K562 (cell line): ENCODE measurements around the gene SEMA5A. TPM values are rescaled to one million over a fixed set of nuclear protein-coding genes. Genes with fewer than 3 reads are reported as not detected.

ENCODE experiments used
- ATAC-seq: fragments of 200-7000 bp; cut with Tn5 transposase; 3 replicates; pipeline ENCODE4 v1.9.1; 2020; ENCODE audit warnings: moderate library complexity
- BruUV-seq: library from RNA; stranded (reverse); fragments of 400-500 nt; replicated peaks from 2 replicates; lab custom pipeline; 2021; lab: Mats Ljungman, UMichigan
- CTCF ChIA-PET: fragments of 300-600 bp; formaldehyde crosslinking; extraction: SDS; loops from one replicate; lab custom pipeline; 2021; ENCODE audit warnings: low intra/inter-chr PET ratio; lab: Yijun Ruan, JAX
- POLR2A ChIA-PET: fragments of 300-600, 350-650 bp; sonication (Branson Sonifier 250); formaldehyde crosslinking; extraction: SDS; loops from one replicate; lab custom pipeline; 2021; ENCODE audit warnings: antibody characterized with exemption, inconsistent platforms; lab: Yijun Ruan, JAX
- DNase-seq, 4 experiments: peaks; one replicate each; pipeline versions ENCODE4 v3.0.0 to v3.0.0-alpha.2; 2011 to 2018; ENCODE audit warnings: low spot score in 3 of 4, mixed read lengths in 3 of 4; ENCODE audit errors: extremely low read depth in 1 of 4
- FAIRE-seq: peaks from 2 replicates; lab custom pipeline; 2011; peaks lifted over from hg19 to GRCh38; lab: Jason Lieb, UNC
- H2AFZ ChIP-seq: 2 replicates; pipeline ENCODE4 v1.6.0; 2011; ENCODE audit warnings: low read depth, low read length, control low read depth, inconsistent platforms
- H3K27ac ChIP-seq: fragments of 200-600 bp; 3 replicates; pipeline ENCODE4 v1.8.0; 2011; ENCODE audit warnings: low read depth, mild to moderate bottlenecking, control low read depth, inconsistent platforms, low read length, moderate library complexity, mixed read lengths; ENCODE audit errors: extremely low read depth
- H3K27me3 ChIP-seq, 2 experiments: fragments of 300-600 bp in 1 of 2; 2 replicates in 1 of 2; 3 replicates in 1 of 2; pipeline versions ENCODE4 v1.6.0 to v1.8.0; 2011; ENCODE audit warnings: inconsistent platforms in 2 of 2, low read length in 2 of 2, mild to moderate bottlenecking in 1 of 2, mixed read lengths in 1 of 2, moderate library complexity in 1 of 2; ENCODE audit not compliant: control insufficient read depth in 2 of 2, insufficient read depth in 2 of 2
- H3K36me3 ChIP-seq: fragments of 300-600 bp; 3 replicates; pipeline ENCODE4 v1.8.0; 2011; ENCODE audit warnings: mild to moderate bottlenecking, low read length, inconsistent platforms; ENCODE audit not compliant: control insufficient read depth, insufficient read depth
- H3K4me1 ChIP-seq, 2 experiments: fragments of 200-600 bp in 1 of 2; replicated peaks in 1 of 2; 2 replicates in 1 of 2; 3 replicates in 1 of 2; pipeline versions ENCODE4 v1.5.1 to v1.8.0; 2011; ENCODE audit warnings: inconsistent platforms in 2 of 2, low read length in 2 of 2, mild to moderate bottlenecking in 1 of 2, mixed read lengths in 1 of 2, moderate library complexity in 1 of 2; ENCODE audit not compliant: control insufficient read depth in 2 of 2, insufficient read depth in 2 of 2
- H3K4me2 ChIP-seq: 2 replicates; pipeline ENCODE4 v1.6.1; 2011; ENCODE audit warnings: low read length, control low read depth, inconsistent platforms, mixed read lengths; ENCODE audit not compliant: insufficient read depth
- H3K4me3 ChIP-seq: fragments of 200-600 bp; sonication (generic), shearing (Covaris generic); 2 replicates; pipeline ENCODE4 v1.5.1; 2016; ENCODE audit warnings: control low read depth, inconsistent platforms
- H3K79me2 ChIP-seq: fragments of 200-600 bp; 3 replicates; pipeline ENCODE4 v1.8.0; 2011; ENCODE audit warnings: low read length, inconsistent platforms; ENCODE audit not compliant: control insufficient read depth, insufficient read depth
- H3K9ac ChIP-seq, 2 experiments: 2 replicates each; pipeline versions ENCODE4 v1.6.0 to v1.6.1; 2011; ENCODE audit warnings: low read depth in 2 of 2, low read length in 2 of 2, control low read depth in 1 of 2, inconsistent platforms in 1 of 2, mild to moderate bottlenecking in 1 of 2, mixed read lengths in 1 of 2; ENCODE audit not compliant: insufficient read depth in 1 of 2
- H3K9me1 ChIP-seq: one replicate; pipeline ENCODE4 v1.6.0; 2011; ENCODE audit warnings: inconsistent platforms, mild to moderate bottlenecking, low read length, moderate library complexity; ENCODE audit not compliant: control insufficient read depth, insufficient read depth
- H3K9me3 ChIP-seq: replicated peaks from 2 replicates; pipeline ENCODE4 v1.5.1; 2011; ENCODE audit warnings: low read depth, low read length, inconsistent platforms; ENCODE audit not compliant: control insufficient read depth, insufficient read depth
- H4K20me1 ChIP-seq: replicated peaks from 2 replicates; pipeline ENCODE4 v1.6.1; 2011; ENCODE audit warnings: low read length, inconsistent platforms, mixed read lengths; ENCODE audit not compliant: control insufficient read depth, insufficient read depth
- CBX3 ChIP-seq, 2 experiments: IDR thresholded peaks; 1 replicate in 1 of 2; 2 replicates in 1 of 2; pipeline ENCODE4 v1.6.1; 2012; ENCODE audit warnings: inconsistent platforms in 2 of 2, low read length in 2 of 2, borderline replicate concordance in 1 of 2, control low read depth in 1 of 2
- CXXC5 ChIP-seq: fragments of 250-450 bp; sonication (Bioruptor Pico); IDR thresholded peaks from 2 replicates; pipeline ENCODE4 v1.8.0; 2022; ENCODE audit warnings: inconsistent platforms, mild to moderate bottlenecking, moderate library complexity
- FOS ChIP-seq: IDR thresholded peaks from 3 replicates; pipeline ENCODE4 v1.6.1; 2011; ENCODE audit not compliant: insufficient read length; ENCODE audit errors: extremely low read depth
- HDAC6 ChIP-seq: IDR thresholded peaks from 2 replicates; pipeline ENCODE4 v1.6.1; 2012; ENCODE audit warnings: low read depth, mild to moderate bottlenecking, control low read depth, inconsistent platforms, low read length, moderate library complexity
- PRMT5 ChIP-seq: sonication (generic); formaldehyde crosslinking; IDR thresholded peaks from 2 replicates; pipeline ENCODE4 v1.5.0; 2020; ENCODE audit warnings: missing genetic modification reagents
- ZNF79 ChIP-seq: fragments of 250-450 bp; sonication (Bioruptor Pico); IDR thresholded peaks from 2 replicates; pipeline ENCODE4 v1.4.0; 2020; ENCODE audit warnings: low read depth, mild to moderate bottlenecking, moderate library complexity
- WGBS: fragments of 100-300 bp; shearing (Covaris generic); methylation state at CpG from one replicate; pipeline ENCODE4 v1.1.6; 2016; ENCODE audit warnings: low coverage, mixed read lengths; ENCODE audit not compliant: insufficient coverage; ENCODE audit errors: missing lambda C conversion rate; 5-methylcytosine and 5-hydroxymethylcytosine counted together
- in situ Hi-C: fragments of 300-500 bp; cut with MboI; formaldehyde crosslinking; loops from 4 replicates; pipeline ENCODE4 v1.15.0; 2018; ENCODE audit warnings: inconsistent platforms, mixed read lengths
- intact Hi-C: fragments of 100-400 bp; cut with micrococcal nuclease; formaldehyde crosslinking; loops from 2 replicates; pipeline ENCODE4 v1.14.2; 2022
- polyA plus RNA-seq, 8 experiments: library from polyadenylated mRNA; depleted of rRNA in 4 of 8; stranded (reverse) in 5 of 8; unstranded in 3 of 8; fragments of >200 nt; fragmentation: Nextera tagmentation in 2 of 8; fragmentation: Illumina TruSeq in 1 of 8; extraction: Ambion mirVana in 2 of 8; extraction: Trizol in 1 of 8; gene quantifications; 2 replicates each; pipeline versions ENCODE4 v1.2.1 to v1.2.3, GENCODE V29; 2011 to 2014; ENCODE audit warnings: inconsistent platforms in 1 of 8, missing spikeins in 1 of 8
- total RNA-seq, 7 experiments: library from RNA; depleted of rRNA in 6 of 7; stranded (reverse); fragments of >200 nt in 6 of 7; fragmentation: Illumina TruSeq in 2 of 7; extraction: Trizol in 2 of 7; gene quantifications; 2 replicates each; pipeline versions ENCODE4 v1.2.1 to v1.2.3, GENCODE V29; 2011 to 2021; ENCODE audit warnings: low replicate concordance in 1 of 7
- TF ChIP-seq, protein P1 (sequence below): fragments of 250-450 bp; sonication (Bioruptor Pico); IDR thresholded peaks from 2 replicates; pipeline ENCODE4 v1.5.0; 2020; ENCODE audit warnings: mild to moderate bottlenecking, borderline replicate concordance
- TF ChIP-seq, protein P2 (sequence below): sonication (generic); formaldehyde crosslinking; IDR thresholded peaks from 2 replicates; pipeline ENCODE4 v1.8.0; 2022; ENCODE audit warnings: missing genetic modification reagents, mild to moderate bottlenecking, borderline replicate concordance

Gene SEMA5A
- total and polyA plus RNA-seq, 9 of the 15 experiments (the other 6 are each of a cell fraction or from before 2014, with no cell fraction given) = 0.02 TPM; not detected in 8

DNA sequence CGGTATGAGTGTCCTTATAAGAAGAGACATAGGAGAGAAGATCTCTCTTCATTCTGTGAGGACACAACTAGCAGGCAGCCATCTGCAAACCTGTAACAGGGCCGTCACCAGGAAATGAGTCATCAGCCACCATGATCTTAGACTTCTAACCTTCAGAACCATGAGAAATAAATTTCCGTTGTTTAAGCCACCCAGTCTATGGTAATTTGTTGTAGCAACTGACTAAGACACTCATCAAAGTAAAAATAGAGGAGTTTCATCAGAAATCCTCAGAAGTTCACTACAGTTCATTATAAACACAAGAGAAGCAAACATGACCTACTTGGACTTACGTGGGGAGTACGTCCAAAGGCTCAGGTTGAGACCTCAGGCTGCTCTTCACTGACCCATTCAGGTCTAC, 357.7 kb downstream of the SEMA5A start (continued):
- TF ChIP-seq, protein P1, sequence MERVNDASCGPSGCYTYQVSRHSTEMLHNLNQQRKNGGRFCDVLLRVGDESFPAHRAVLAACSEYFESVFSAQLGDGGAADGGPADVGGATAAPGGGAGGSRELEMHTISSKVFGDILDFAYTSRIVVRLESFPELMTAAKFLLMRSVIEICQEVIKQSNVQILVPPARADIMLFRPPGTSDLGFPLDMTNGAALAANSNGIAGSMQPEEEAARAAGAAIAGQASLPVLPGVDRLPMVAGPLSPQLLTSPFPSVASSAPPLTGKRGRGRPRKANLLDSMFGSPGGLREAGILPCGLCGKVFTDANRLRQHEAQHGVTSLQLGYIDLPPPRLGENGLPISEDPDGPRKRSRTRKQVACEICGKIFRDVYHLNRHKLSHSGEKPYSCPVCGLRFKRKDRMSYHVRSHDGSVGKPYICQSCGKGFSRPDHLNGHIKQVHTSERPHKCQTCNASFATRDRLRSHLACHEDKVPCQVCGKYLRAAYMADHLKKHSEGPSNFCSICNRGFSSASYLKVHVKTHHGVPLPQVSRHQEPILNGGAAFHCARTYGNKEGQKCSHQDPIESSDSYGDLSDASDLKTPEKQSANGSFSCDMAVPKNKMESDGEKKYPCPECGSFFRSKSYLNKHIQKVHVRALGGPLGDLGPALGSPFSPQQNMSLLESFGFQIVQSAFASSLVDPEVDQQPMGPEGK (CRISPR knock-in tag) = no peak

DNA sequence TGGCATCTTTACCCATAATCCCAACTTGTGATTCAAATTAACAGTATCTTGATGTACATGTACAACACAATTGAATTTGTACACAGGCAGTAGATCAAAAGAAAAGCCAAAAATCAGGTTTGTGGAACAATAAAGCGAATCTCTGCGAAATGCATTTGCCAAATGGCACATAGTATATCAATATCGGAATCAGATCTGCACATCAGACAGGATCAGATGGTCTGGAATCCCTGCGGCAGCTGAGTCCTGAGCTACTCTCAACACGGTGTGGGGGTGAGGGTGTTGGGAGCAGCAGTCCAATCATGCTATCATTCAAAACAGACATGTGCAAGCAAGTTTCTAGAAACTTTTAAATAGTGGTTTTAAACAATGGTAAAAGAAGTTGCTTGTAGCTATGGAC, 358.3 kb downstream of the SEMA5A start:
- no peak overlapping the region for H2AFZ ChIP-seq
- FAIRE-seq = no peak
- BruUV-seq = no TSS peak
- no peaks in the 10 kb centered on the region for H4K20me1 ChIP-seq
- POLR2A ChIA-PET = no interaction called here
- H3K36me3 ChIP-seq = no peaks in the 10 kb centered on the region
- TF ChIP-seq ZNF79 (no peak), CBX3 (IDR thresholded peaks at IDR 0.05; ENCODE audit: borderline replicate concordance in 1 of 2, low read length in 2 of 2) (no peak), FOS (no peak), HDAC6 (no peak), CXXC5 (CRISPR knock-in tag) (no peak), PRMT5 (no peak)
- TF ChIP-seq, protein P2, sequence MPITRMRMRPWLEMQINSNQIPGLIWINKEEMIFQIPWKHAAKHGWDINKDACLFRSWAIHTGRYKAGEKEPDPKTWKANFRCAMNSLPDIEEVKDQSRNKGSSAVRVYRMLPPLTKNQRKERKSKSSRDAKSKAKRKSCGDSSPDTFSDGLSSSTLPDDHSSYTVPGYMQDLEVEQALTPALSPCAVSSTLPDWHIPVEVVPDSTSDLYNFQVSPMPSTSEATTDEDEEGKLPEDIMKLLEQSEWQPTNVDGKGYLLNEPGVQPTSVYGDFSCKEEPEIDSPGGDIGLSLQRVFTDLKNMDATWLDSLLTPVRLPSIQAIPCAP (CRISPR knock-in tag) = no peak
- TF ChIP-seq, all 486 proteins: peak for 0
- H3K4me2 ChIP-seq = no peak overlapping the region
- no peaks in the 10 kb centered on the region for H3K9me1 ChIP-seq
- H3K4me1 ChIP-seq = no peaks in the 10 kb centered on the region
- H3K9me3 ChIP-seq = 0 out of 2 replicates have a peak, but pooled peaks cover 2% of the 10 kb centered on the region
- H3K79me2 ChIP-seq = no peaks in the 10 kb centered on the region
- ATAC-seq = no peak
- no peak overlapping the region for H3K27ac ChIP-seq
- no peak overlapping the region for H3K9ac ChIP-seq
- DNase-seq = no peak
- H3K27me3 ChIP-seq = no peaks in the 10 kb centered on the region
- in situ Hi-C loops (no loop called here), intact Hi-C loops (no loop called here)
- CTCF ChIA-PET = no interaction called here
- H3K4me3 ChIP-seq = no peak overlapping the region
- WGBS = 3% methylated on average over 5 of the region's 5 CpGs
